HepG2 (cell line): ENCODE results near the gene SPAG9. TPM values are rescaled to one million over a fixed set of nuclear protein-coding genes. Genes with fewer than 3 reads are reported as not detected.

Experiments used
- ATF1 ChIP-seq: IDR thresholded peaks from 2 replicates; pipeline ENCODE4 v1.6.1; 2016; ENCODE audit warnings: mild to moderate bottlenecking, control low read depth
- FOXO1 ChIP-seq: sonication (generic); formaldehyde crosslinking; IDR thresholded peaks from 2 replicates; pipeline ENCODE4 v1.4.0; 2020; ENCODE audit warnings: missing genetic modification reagents
- MAX ChIP-seq: IDR thresholded peaks from 2 replicates; pipeline ENCODE4 v1.6.1; 2012; ENCODE audit warnings: inconsistent platforms
- SKI ChIP-seq: fragments of 450-650 bp; IDR thresholded peaks from one replicate; pipeline ENCODE4 v1.6.1; 2018; ENCODE audit warnings: mild to moderate bottlenecking; ENCODE audit not compliant: partially characterized antibody
- ZBTB40 ChIP-seq, 2 experiments: fragments of 450-650 bp in 1 of 2; sonication (generic) in 1 of 2; formaldehyde crosslinking in 1 of 2; IDR thresholded peaks; 2 replicates each; pipeline versions ENCODE4 v1.6.1 to v1.8.0; 2016 to 2022; ENCODE audit warnings: antibody characterized with exemption in 1 of 2, mild to moderate bottlenecking in 1 of 2, missing genetic modification reagents in 1 of 2
- ZFAT ChIP-seq: sonication (generic); formaldehyde crosslinking; conservative IDR thresholded peaks from 2 replicates; pipeline ENCODE4 v1.8.1; 2023; ENCODE audit warnings: missing genetic modification reagents, inconsistent platforms
- ZNF335 ChIP-seq: sonication (generic); formaldehyde crosslinking; IDR thresholded peaks from 2 replicates; pipeline ENCODE4 v1.4.0; 2020; ENCODE audit warnings: missing genetic modification reagents
- ZNF646 ChIP-seq: sonication (generic); formaldehyde crosslinking; IDR thresholded peaks from 2 replicates; pipeline ENCODE4 v1.9.0; 2021; ENCODE audit warnings: mild to moderate bottlenecking, missing genetic modification reagents
- polyA plus RNA-seq, 8 experiments: library from polyadenylated mRNA; depleted of rRNA in 3 of 8; stranded (reverse) in 7 of 8; unstranded in 1 of 8; fragments of >200 nt; fragmentation: Illumina TruSeq in 4 of 8; extraction: Trizol in 4 of 8; gene quantifications; 2 replicates each; pipeline versions ENCODE4 v1.2.1 to v1.2.3, GENCODE V29; 2011 to 2016; ENCODE audit warnings: low read depth in 4 of 8, missing spikeins in 1 of 8, mixed read lengths in 1 of 8; ENCODE audit not compliant: insufficient read depth in 1 of 8
- total RNA-seq, 5 experiments: library from RNA; depleted of rRNA; stranded (reverse); fragments of >200 nt; fragmentation: Illumina TruSeq; extraction: Trizol; gene quantifications; 2 replicates each; pipeline ENCODE4 v1.2.3, GENCODE V29; 2016; ENCODE audit warnings: low read depth in 1 of 5

The SPAG9 gene
- total and polyA plus RNA-seq, 2 of the 13 experiments (the other 11 are each of a cell fraction or from before 2014, with no cell fraction given), result 43.2 to 78.6 TPM

GRCh38 chr17:50977487-50978159, 143.0 kb downstream of the SPAG9 start (continued):
- peak; percentile 52; the same call in 1 of the 2 replicates for TF ChIP-seq ZNF646 (CRISPR knock-in tag)
- TF ChIP-seq SKI, result no peak
- TF ChIP-seq FOXO1 (CRISPR knock-in tag), result peak; percentile 62; the same call in 1 of the 2 replicates
- TF ChIP-seq ZNF335 (CRISPR knock-in tag), result no peak
- no peak for TF ChIP-seq ZBTB40 (IDR thresholded peaks at IDR 0.05)
- TF ChIP-seq ZBTB40 (CRISPR knock-in tag; IDR thresholded peaks at IDR 0.05), result no peak
- TF ChIP-seq ATF1, result no peak
- TF ChIP-seq MAX, result peak; percentile 70
- no peak for TF ChIP-seq ZFAT (CRISPR knock-in tag)
